Gastroesophageal sphincter (tissue), 3 donors: ENCODE measurements around the gene COTL1.

Experiments used
- EP300 ChIP-seq: sonication (generic); formaldehyde crosslinking; IDR thresholded peaks from one replicate; pipeline ENCODE4 v1.6.1; 2017; ENCODE audit warnings: antibody characterized with exemption, mild to moderate bottlenecking
- POLR2A ChIP-seq, 2 donors: fragments of 450-650 bp; IDR thresholded peaks; one replicate each; pipeline ENCODE4 v1.6.1; 2017; ENCODE audit warnings: antibody characterized with exemption in 2 of 2, mild to moderate bottlenecking in 2 of 2, moderate library complexity in 1 of 2
- POLR2AphosphoS5 ChIP-seq: sonication (generic); formaldehyde crosslinking; IDR thresholded peaks from one replicate; pipeline ENCODE4 v1.6.1; 2017; ENCODE audit warnings: antibody characterized with exemption
- TF ChIP-seq, protein P1 (sequence below), 4 experiments: fragments of 200-600 bp in 2 of 4; fragments of 450-650 bp in 2 of 4; sonication (generic) in 1 of 4; IDR thresholded peaks; one replicate each; pipeline ENCODE4 v1.5.1; 2017 to 2019; ENCODE audit warnings: antibody characterized with exemption in 4 of 4, mild to moderate bottlenecking in 2 of 4, moderate library complexity in 2 of 4

DNA sequence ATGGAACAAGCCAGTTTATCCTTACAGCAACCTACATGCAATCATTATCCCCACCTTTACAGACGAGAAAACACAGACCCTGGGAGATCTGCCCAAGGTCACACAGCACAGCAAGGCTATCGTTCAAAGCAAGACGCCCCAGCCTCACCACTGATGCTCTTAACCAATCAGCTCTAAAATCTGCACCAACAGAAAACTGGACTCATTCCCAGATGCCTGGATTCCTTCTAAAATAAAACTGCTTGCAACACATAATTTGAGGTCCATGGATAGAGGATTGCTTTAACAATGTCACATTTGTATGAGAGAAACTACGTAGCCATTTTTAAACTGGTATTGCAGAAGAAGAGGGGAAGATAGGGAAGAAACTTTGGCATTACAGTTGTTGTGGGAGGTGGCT, 6.8 kb downstream of the COTL1 start:
- TF ChIP-seq, protein P1, sequence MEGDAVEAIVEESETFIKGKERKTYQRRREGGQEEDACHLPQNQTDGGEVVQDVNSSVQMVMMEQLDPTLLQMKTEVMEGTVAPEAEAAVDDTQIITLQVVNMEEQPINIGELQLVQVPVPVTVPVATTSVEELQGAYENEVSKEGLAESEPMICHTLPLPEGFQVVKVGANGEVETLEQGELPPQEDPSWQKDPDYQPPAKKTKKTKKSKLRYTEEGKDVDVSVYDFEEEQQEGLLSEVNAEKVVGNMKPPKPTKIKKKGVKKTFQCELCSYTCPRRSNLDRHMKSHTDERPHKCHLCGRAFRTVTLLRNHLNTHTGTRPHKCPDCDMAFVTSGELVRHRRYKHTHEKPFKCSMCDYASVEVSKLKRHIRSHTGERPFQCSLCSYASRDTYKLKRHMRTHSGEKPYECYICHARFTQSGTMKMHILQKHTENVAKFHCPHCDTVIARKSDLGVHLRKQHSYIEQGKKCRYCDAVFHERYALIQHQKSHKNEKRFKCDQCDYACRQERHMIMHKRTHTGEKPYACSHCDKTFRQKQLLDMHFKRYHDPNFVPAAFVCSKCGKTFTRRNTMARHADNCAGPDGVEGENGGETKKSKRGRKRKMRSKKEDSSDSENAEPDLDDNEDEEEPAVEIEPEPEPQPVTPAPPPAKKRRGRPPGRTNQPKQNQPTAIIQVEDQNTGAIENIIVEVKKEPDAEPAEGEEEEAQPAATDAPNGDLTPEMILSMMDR (IDR thresholded peaks at IDR 0.05): no peak
- no peak for TF ChIP-seq POLR2AphosphoS5
- TF ChIP-seq POLR2A (IDR thresholded peaks at IDR 0.05): no peak
- TF ChIP-seq EP300: no peak
